GM08714 (cell line): ENCODE data around the gene CNOT1.

Experiments used
- H3K4me3 ChIP-seq: fragments of 200-500 bp; sonication (Bioruptor generic); 2 replicates; pipeline ENCODE4 v1.5.1; 2014; ENCODE audit warnings: mild to moderate bottlenecking, low read length, inconsistent platforms
- ZNF274 ChIP-seq: IDR thresholded peaks from 2 replicates; pipeline ENCODE4 v1.6.1; 2012; ENCODE audit warnings: mild to moderate bottlenecking, low read depth, low read length

Gene CNOT1

DNA sequence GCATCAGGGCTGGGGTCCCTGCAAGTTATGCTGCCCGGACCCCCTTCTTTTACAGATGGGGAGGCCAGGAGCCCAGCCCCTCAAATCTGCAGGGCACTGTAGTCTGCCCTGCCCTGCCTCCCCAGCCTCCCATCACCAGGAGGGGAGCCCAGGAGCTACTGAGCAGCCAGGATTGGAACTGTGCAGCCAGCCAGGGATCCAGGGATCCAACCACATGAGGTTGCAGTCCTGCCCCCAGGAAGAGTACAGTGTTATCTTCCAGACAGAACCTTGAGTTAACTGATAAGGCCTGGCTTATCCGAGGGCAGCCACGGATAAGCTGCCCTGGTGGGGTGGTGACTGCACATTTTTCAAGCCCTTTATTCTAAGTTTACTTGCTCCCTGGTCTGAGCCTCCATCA, 141.1 kb downstream of the CNOT1 start:
- no peak for TF ChIP-seq ZNF274
- no peak overlapping the region for H3K4me3 ChIP-seq

DNA sequence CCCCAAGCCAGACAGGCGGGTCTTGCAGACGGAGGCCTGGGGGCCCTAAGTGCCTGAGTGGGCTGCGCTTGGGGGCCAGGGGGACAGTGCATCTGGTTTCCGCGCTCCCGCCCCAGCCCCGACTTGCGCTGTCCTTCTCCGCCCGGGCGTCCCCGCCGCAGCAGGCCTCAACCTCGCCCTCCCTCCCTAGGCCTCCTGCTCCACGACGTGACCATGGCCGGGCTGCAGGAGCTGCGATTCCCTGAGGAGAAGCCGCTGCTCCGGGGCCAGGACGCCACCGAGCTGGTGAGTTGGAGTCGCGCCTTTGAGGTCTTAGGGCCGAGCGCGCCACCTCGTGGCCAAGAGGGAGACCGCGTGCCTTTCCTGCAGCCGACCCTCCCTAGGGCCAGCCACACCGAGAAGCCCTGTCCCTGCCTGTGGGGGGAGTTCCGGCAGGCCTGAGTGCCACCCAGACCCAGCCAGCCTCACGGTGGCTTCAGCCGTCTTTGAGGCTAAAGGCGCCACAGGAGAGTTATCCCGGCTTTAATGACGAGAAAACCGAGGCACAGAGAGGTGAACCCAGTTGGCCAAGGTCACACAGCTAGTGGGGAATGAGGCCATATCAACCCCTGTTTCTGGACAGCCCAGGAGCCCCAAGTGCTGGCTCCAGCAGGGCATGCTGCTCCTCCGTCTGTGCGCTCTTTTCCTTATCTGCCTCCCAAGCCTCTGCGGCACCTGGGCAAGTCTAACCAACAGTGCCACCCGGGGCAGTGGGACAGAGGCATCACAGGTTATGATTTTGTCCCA, 141.9 kb downstream of the CNOT1 start:
- H3K4me3 ChIP-seq = no peak overlapping the region

DNA sequence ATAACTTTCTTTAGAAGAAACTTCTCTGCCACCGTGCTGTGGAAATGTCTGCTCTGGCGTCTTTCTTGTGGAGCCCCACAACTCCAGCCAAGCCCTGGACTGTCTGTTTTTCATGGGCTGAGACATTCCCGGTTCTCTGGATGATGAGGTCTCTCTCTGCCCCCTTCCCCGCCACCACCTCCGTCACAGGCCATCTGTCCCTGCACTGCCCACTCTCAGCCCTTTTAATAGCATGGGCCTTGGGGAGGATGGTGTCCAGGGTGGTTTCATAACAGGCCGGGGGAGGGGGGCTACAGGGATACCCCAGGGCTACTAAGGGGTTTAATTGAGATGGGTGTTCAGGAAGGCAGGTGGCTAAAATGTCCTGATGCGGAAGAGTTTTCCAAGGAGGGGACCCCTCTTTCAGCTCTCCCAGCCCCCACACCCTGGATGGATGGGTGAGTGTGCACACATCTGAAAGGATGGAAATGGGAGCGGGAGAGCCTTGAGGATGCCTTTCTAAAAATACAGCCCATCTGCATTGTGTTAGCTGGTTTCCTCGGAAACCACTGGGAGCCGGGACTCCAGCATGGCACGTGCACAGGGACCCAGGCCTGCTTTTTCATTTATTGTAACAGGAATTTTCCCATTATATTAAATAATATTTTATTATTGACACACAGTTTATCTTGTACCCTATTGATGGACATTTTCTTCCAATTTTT, 144.3 kb downstream of the CNOT1 start:
- TF ChIP-seq ZNF274 = no peak

More for the DNA sequence above, 141.9 kb downstream of the CNOT1 start:
- TF ChIP-seq ZNF274 = no peak

DNA sequence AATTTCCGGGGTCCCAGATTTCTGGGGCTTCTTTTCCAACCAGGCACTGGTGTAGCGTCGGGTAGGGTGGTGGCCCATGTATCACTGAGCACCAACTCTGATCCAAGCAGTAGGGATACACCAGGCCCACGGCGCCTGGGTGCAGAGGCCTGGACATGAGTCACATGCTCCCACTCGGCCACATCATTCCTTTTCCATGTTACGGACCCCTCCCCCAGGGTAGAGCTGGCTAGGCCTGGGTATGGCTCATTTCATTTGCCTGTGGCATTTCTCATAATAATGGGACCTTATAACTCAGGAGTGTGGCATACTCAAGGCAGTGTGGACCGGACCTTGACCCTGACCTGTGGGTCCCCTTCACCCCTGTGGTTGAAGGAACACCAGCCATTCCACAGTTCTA, 147.7 kb downstream of the CNOT1 start:
- no peak overlapping the region for H3K4me3 ChIP-seq
- no peak for TF ChIP-seq ZNF274

More for the DNA sequence above, 144.3 kb downstream of the CNOT1 start:
- no peak overlapping the region for H3K4me3 ChIP-seq

DNA sequence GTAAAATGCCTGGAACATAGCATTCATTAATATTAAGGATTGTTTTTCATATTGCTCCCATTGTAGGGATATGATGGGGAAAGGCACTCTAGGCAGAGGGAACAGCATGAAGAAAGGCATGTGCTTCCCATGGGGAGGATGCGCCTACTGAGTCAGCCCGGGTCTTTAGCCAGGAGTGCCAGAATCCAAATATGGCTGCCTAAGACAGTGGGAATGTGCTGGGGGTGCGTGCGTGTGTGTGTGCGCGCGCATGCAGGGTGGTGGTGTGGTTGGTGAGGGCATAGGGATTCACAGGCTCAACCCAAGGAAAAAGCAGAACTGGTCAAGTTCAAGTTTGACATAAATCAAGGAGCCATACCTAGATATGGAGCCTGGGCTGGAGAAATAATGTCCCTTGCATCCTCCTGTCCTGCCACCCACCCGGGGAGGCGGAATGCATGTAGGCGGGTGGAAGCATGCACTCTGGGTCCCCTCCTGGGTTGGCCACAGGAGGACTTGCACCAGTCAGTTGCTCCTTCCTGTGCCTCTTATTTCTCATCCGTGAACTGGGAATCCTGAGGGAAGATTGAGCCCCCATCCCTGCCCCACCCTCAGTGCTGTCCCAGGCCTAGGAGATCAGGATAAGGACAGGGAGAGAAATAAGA, 148.3 kb downstream of the CNOT1 start:
- no peak for TF ChIP-seq ZNF274
- no peak overlapping the region for H3K4me3 ChIP-seq

DNA sequence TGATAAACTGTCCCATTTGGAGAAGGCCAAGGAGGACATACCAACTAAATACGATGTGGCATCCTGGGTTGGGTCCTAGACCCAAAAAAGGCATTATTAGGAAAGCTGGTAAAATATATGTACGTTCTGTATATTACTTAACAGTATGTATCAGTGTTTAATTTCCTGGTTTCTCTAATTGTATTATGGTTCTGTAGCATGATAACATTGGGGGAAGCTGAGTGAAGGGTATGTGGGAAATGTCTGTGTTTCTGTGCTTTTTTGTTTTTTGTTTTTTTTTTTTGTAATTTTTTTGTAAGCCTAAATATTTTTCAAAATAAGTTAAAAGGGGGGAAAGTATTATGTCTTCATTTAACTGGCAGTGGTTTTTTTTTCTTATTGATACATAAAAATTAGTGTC, 151.2 kb downstream of the CNOT1 start:
- H3K4me3 ChIP-seq = no peak overlapping the region
- TF ChIP-seq ZNF274 = no peak

DNA sequence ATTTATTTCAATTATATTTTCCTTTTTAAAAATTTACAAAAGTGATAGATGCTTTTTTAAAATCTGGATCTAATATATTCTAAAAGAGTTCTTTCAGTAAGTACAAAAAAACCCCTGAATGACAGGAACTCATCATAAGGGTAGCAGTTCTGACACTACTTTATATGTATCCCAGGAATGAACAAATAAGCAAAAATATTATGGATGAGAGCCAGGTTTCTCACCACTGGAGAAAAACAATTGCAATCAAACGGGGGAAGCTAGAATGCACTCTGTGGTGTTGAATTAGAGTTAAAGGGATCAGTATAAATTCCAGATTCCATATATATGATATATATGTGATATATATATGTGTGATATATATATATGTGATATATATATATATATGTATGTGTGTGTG, 152.8 kb downstream of the CNOT1 start:
- TF ChIP-seq ZNF274 = no peak
- no peak overlapping the region for H3K4me3 ChIP-seq

DNA sequence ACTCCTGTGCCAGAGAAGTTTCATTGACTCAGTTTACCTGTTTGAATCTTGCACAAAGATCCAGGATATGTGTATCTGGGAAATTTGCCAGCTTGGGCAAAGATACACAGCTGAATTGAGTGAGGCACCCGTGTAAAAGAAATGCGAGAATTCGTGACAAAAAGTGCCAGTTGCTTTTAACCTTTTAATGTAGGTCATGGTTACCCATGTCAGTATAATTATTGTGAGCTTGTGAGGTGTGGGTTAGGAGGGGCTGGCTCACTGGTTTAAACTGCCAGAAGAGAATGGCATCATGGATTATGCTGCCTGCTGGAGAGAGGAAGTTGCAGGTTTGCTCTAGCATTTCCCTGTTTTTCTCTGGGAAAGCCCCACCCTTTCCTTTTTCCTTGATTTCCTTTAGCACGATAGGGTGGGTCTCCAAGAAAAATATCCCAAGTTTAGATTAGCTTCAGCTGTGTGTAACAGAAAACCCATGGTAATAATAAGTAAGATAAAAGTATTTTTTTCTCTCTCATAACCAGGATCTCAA, 154.5 kb downstream of the CNOT1 start:
- H3K4me3 ChIP-seq = no peak overlapping the region
- TF ChIP-seq ZNF274 = no peak

DNA sequence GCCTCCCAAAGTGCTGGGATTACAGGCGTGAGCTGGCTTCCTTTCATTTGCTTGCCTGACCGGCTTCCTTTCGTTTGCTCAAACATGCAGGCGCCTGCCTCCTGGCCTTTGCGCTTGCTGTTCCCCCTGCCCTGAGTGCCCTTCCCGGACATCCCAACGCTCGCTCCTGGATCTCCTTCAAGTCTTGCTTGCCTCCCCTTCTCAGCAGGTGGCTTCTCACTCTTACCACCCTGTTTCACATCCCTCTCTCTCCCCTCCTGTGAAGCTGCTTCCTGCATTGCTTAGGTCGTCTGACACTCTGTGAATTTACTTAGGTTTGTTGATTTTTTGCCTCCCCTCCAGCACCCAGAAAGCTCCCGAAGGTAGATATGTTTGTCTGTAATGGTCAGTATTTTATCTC, 155.3 kb downstream of the CNOT1 start:
- H3K4me3 ChIP-seq = no peak overlapping the region
- no peak for TF ChIP-seq ZNF274

DNA sequence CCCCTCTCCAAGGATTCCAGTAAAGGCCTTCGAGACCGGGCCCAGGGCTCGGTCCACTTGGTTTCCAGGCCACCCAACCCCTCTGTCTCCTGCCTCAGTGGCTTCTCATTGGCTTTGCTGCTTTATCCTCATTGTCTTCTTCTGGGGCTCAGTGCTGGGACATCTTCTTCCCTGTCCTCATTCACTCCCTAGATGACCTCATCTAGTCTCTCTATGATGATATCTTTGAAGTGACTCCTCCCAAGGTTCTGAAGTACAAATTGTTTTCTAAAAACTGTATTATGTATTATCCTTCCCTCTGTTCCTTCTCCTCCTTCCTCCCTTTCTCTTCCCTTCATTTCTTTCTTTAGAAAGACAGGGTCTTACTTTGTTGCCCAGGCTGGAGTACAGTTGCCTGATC, 156.8 kb downstream of the CNOT1 start:
- TF ChIP-seq ZNF274 = no peak
- no peak overlapping the region for H3K4me3 ChIP-seq

DNA sequence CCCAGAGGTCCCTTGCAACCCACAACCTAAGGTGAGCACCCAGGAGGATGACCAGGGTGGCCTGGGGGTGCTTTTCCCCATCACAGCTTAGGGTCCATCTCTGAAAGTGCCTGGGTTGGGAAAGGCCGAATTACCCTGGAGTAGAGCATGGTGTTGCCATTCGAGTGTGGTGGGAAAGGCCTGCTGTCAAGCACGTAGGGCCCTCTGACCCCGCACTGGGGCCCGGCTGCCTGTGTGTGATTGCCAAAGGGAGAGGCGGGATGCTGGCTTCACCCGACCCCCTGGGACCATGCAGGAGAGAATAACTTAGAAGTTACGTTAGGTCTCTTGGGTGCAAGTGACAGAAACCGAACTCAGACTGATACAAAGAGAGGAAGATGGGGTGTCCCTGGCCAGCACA, 157.4 kb downstream of the CNOT1 start:
- H3K4me3 ChIP-seq = no peak overlapping the region
- TF ChIP-seq ZNF274 = no peak

DNA sequence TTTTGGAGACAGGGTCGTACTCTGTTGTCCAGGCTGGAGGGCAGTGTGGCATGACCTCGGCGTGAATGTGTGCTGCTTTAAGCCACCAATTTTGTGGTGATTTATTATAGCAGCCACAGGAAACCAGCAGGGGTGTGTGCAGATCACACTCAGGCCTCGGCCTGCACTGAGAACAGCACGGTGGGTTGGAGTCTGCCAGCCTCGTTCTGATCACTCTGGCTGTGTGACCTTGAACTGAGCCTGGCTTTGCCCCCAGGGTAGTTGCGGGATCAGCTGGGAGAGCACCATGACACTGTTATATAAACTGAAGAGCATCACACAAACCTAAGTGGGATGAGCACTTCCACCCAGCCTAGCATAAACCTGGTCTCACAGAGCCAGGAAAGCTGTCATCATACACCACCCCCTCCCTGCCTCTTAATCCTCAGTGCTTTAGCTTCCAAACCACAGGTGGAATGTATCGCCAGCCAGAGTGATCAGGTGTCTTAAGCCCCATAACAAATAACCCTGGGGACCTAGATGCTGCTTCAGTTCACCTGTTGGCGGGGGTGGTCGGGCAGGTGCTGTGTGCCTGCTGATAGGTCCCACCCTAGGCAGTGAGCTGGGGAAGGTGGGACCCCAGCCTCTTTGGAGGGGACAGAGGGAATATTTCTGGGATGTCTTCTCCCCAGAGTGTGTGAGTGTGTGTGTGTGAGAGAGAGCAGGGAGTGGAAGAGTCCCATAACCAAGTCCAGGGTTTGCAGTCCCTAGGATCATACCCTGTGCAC, 158.2 kb downstream of the CNOT1 start:
- TF ChIP-seq ZNF274 = no peak
- no peak overlapping the region for H3K4me3 ChIP-seq
